Endothelial cell (in vitro differentiated cells): ENCODE data around the gene CYP4F11. TPM values are rescaled to one million over a fixed set of nuclear protein-coding genes. Genes with fewer than 3 reads are reported as not detected.

Experiments
- DNase-seq: peaks from one replicate; pipeline ENCODE4 v3.0.0; 2021; ENCODE audit warnings: low spot score
- H3K27ac Mint-ChIP-seq: one replicate; pipeline ENCODE4 v1.8.0; 2021; ENCODE audit warnings: mixed read lengths, inconsistent platforms; ENCODE audit not compliant: unreplicated experiment
- H3K27me3 Mint-ChIP-seq: one replicate; pipeline ENCODE4 v1.8.0; 2021; ENCODE audit warnings: mild to moderate bottlenecking, moderate library complexity, mixed read lengths, inconsistent platforms; ENCODE audit not compliant: unreplicated experiment
- H3K36me3 Mint-ChIP-seq: one replicate; pipeline ENCODE4 v1.8.0; 2021; ENCODE audit warnings: mild to moderate bottlenecking, low read depth, mixed read lengths, inconsistent platforms; ENCODE audit not compliant: unreplicated experiment
- H3K4me1 Mint-ChIP-seq: one replicate; pipeline ENCODE4 v1.8.0; 2021; ENCODE audit warnings: mild to moderate bottlenecking, mixed read lengths, inconsistent platforms; ENCODE audit not compliant: unreplicated experiment
- H3K4me3 Mint-ChIP-seq: one replicate; pipeline ENCODE4 v1.8.0; 2021; ENCODE audit warnings: mild to moderate bottlenecking, mixed read lengths, inconsistent platforms; ENCODE audit not compliant: unreplicated experiment
- H3K9me3 Mint-ChIP-seq: one replicate; pipeline ENCODE4 v1.8.0; 2021; ENCODE audit warnings: mixed read lengths, inconsistent platforms; ENCODE audit not compliant: unreplicated experiment
- CTCF ChIP-seq: fragments of 200-600 bp; sonication (generic); IDR thresholded peaks from one replicate; pipeline ENCODE4 v1.5.0; 2021; ENCODE audit warnings: antibody characterized with exemption; ENCODE audit not compliant: unreplicated experiment
- total RNA-seq: library from RNA; stranded (reverse); fragmentation: NEBNext Ultra II Directional; extraction: Animal tissue kit (Norgen Biotek cat#: 25700); gene quantifications from one replicate; pipeline ENCODE4 v1.2.1, GENCODE V29; 2021; ENCODE audit not compliant: unreplicated experiment

Gene CYP4F11
- total RNA-seq, 1 donor from 2014 or later = not detected

GRCh38 chr19:15871570-15871969 is 62.8 kb downstream of the CYP4F11 start:
- Mint-ChIP-seq H3K4me3 (no peak overlapping the region), H3K9me3 (peaks cover 38% of the 10 kb centered on the region)
- TF ChIP-seq CTCF = no peak

GRCh38 chr19:15869873-15870272 is 64.5 kb downstream of the CYP4F11 start:
- Mint-ChIP-seq H3K4me3 (no peak overlapping the region), H3K36me3 (peaks cover 11% of the 10 kb centered on the region), H3K27me3 (peaks cover 4% of the 10 kb centered on the region), H3K27ac (no peak overlapping the region), H3K4me1 (no peaks in the 10 kb centered on the region), H3K9me3 (peaks cover 41% of the 10 kb centered on the region)
- no peak for DNase-seq
- no peak for TF ChIP-seq CTCF

More at GRCh38 chr19:15871570-15871969, 62.8 kb downstream of the CYP4F11 start:
- Mint-ChIP-seq H3K36me3 (peaks cover 10% of the 10 kb centered on the region), H3K27me3 (peaks cover 4% of the 10 kb centered on the region), H3K4me1 (no peaks in the 10 kb centered on the region), H3K27ac (no peak overlapping the region)
- DNase-seq = no peak

GRCh38 chr19:15869109-15869555 is 65.2 kb downstream of the CYP4F11 start:
- no peak overlapping the region for H3K4me3 Mint-ChIP-seq
- H3K27ac Mint-ChIP-seq = no peak overlapping the region
- H3K36me3 Mint-ChIP-seq = peaks cover 13% of the 10 kb centered on the region
- TF ChIP-seq CTCF = no peak
- no peak for DNase-seq
- peaks cover 39% of the 10 kb centered on the region for H3K9me3 Mint-ChIP-seq
- H3K27me3 Mint-ChIP-seq = peaks cover 4% of the 10 kb centered on the region
- no peaks in the 10 kb centered on the region for H3K4me1 Mint-ChIP-seq

GRCh38 chr19:15866636-15867035 is 67.7 kb downstream of the CYP4F11 start:
- Mint-ChIP-seq H3K4me3 (no peak overlapping the region), H3K27ac (no peak overlapping the region), H3K4me1 (no peaks in the 10 kb centered on the region), H3K9me3 (peaks cover 43% of the 10 kb centered on the region), H3K27me3 (peaks cover 4% of the 10 kb centered on the region), H3K36me3 (peaks cover 13% of the 10 kb centered on the region)
- no peak for DNase-seq
- no peak for TF ChIP-seq CTCF

- no peak for TF ChIP-seq CTCF
- H3K36me3 Mint-ChIP-seq = peaks cover 17% of the 10 kb centered on the region
- H3K9me3 Mint-ChIP-seq = peaks cover 49% of the 10 kb centered on the region
- H3K4me3 Mint-ChIP-seq = no peak overlapping the region
- H3K4me1 Mint-ChIP-seq = no peaks in the 10 kb centered on the region
- peaks cover 6% of the 10 kb centered on the region for H3K27me3 Mint-ChIP-seq
- H3K27ac Mint-ChIP-seq = no peak overlapping the region
- DNase-seq = no peak
Observed at GRCh38 chr19:15864824-15865223, 69.5 kb downstream of the CYP4F11 start.
